Measurements from ENCODE around the gene RPRD1B.
"Not testable (repeated sequence)": the region's sequence is repeated elsewhere in the genome, so short reads cannot be mapped to it uniquely, and the experiment has no call there.

RPRD1B gene

DNA sequence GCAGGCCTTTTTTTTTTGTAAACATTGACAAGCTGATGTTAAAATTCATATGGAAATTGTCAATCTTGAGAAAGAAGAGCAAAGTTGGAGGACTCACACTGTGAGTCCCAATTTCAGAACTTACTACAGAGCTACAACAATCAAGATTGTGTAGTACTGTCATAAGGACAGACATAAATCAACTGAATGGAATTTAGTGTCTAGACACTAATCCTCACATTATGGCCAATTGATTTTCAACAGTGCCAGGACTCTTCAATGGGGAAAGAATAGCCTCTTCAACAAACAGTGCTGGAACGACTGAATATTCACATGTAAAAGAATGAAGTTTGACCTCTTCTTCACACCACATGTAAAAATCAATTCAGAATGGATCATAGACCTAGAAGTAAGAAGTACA lies 70.7 kb downstream of the RPRD1B start:
- DNase-seq (ENCODE audit: low read depth) = no peak

DNA sequence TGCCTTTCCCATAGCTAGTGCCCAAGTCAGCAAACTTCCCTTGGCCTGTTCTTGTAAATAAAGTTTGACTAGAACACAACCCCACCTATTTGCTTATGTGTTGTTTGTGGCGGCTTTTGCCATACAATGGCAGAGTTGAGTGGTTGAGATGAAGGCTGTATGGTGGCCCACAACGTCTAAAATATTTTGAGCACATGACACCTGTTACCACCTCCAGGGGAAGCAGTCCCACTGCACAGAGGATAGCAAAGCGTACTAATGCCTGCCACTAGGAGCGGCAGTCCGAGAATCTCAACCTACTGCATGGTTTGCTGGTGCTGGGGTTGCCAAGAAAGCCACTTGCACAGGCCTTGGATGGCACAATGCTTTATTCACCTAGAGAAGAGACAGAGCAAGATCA lies 72.9 kb downstream of the RPRD1B start:
- DNase-seq (ENCODE audit: low read depth) = no peak

DNA sequence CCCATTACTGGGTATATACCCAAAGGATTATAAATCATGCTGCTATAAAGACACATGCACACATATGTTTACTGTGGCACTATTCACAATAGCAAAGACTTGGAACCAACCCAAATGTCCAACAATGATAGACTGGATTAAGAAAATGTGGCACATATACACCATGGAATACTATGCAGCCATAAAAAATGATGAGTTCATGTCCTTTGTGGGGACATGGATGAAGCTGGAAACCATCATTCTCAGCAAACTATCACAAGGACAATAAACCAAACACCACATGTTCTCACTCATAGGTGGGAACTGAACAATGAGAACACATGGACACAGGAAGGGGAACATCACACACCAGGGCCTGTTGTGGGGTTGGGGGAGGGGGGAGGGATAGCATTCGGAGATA lies 73.8 kb downstream of the RPRD1B start:
- not testable (repeated sequence) for DNase-seq (ENCODE audit: low read depth)

DNA sequence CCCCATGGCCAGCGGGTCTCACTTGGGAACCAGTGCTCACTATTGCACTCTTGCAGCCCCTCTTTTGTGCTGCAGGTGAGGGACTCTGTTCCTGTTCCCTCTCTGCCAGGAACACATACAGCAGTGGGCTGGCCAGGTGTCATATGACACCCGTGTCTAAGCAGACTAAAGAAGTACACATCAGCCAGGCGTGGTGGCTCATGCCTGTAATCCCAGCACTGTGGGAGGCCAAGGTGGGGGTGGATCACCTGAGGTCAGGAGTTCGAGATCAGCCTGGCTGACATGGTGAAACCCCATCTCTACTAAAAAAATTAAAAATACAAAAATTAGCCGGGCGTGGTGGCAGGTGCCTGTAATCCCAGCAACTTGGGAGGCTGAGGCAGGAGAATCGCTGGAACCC lies 74.4 kb downstream of the RPRD1B start:
- not testable (repeated sequence) for DNase-seq (ENCODE audit: low read depth)

DNA sequence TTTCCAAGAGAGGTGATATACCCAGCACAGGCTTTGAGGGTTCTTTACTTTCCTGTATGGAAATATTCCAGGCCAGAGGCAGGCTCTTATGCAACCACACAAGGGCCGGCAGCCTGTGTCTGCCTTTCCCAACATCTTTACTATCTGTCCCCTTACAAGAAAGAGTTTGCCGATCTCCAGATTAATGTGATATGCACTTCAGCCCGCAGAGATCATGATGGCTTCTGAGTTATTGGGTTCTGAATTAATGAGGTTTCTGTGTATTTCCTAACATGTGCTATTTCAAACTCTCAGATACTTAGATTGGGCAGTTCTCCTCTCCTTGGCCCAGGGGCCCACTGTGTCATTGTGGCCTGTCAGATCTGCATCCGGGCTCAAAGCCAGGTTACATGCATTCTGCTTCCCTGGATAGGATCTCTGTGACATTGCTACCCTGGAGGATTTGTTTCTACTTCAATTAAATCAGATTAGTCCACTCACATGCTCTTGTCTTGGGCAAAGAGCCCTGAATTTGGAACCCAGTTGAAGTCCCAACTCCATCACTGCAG lies 75.0 kb downstream of the RPRD1B start:
- DNase-seq (ENCODE audit: low read depth) = peak; percentile 38

DNA sequence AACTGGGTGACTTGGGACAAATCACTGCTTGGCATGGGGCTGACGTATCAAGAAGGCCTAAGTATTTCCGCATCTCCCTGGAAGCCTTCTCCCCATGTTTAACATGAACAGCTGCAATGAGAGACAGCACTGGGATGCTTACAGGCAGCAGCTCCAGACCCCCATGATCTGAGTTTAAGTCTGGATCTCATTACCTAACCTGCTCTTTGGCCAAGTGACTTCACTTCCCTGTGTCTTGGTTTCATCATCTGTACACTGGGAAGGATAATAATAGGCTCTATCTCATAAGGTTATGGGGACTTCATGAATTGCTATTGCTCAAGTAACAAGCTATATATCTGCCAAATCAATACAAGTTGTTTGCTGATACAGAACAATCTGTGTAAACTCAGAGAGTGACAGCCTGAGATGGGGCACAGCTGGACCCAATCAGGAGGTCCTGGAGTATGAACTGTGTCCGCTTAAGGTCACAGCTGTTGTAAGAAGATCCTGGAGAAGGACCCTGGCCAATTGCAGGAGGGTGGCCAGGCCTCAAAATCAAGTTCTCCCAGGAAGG lies 75.5 kb downstream of the RPRD1B start:
- no peak for DNase-seq (ENCODE audit: low read depth)

DNA sequence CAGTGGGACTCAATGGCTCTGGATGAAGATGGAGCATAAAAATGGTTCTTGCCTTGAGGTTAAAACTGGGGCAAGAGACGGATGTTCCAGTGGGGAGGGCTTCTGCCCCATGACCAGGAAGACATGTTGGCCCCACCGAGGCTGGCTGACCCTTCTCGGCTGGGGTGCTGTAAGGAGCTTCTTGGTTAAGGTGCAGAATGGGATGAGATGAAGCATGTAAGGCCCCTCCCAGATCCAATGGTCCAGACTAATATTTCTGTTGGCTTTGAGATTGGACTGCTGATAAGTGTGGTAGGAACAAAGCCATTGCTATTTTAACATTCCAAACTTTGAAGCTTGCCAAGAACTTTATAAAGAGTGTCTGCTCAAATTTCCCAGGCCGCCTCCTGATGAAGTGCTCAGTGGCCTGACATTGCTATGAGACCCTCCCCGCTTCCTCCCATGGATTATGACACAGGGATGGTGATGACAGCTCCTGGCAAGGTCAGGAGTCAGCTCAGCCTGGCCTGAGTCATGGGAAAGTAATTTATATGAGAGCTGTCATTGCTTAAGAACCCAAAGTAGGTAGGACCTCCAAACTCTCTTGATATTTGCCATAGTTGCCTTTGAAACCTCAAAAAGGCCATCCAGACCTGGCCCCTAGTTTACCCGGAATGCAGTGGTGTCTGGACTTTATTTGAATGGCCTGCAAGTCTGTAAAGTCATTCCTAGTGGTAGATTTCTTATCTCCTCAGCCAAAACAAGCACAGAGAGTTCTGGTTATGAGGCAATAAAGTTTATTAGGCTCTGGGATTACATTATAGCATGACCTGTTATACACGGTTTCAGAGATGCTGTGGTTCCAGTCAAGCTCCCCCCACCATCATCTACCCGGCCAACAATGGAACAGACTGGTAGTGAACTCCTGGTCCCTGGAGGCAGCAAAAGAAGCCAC lies 76.3 kb downstream of the RPRD1B start:
- peak; percentile 98 for DNase-seq (ENCODE audit: low read depth)

DNA sequence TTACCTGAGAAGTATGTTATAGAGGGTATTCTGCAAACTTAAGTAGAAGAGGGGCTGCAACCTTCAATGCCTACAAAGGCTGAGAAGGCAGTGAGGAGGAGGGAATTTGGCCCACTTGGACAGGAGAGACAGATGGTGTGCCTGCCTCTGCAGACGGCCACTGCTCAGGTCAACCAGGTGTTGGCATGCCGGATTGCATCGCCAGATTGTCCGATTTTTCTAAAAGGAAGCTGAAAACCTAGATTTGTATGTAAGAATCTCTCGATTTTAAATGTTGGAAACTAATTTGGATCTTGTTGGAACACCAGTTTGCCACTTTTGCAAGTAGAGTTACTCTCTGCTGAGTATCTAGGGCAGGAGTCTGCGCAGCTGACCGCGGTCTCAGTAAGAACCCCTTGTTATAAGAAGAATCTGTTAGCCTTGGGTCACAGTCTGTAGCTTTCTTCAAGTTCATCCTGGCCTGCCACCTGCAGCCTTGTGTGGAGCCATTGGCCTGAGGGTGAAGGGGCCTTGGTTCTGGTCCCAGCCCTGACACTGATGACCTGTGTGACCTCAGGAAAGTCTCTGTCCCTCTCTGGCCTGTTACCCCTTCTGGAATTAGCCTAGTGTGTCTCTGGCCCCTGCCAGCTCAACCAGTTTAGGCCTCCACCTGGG lies 77.1 kb downstream of the RPRD1B start:
- no peak for DNase-seq (ENCODE audit: low read depth)

DNA sequence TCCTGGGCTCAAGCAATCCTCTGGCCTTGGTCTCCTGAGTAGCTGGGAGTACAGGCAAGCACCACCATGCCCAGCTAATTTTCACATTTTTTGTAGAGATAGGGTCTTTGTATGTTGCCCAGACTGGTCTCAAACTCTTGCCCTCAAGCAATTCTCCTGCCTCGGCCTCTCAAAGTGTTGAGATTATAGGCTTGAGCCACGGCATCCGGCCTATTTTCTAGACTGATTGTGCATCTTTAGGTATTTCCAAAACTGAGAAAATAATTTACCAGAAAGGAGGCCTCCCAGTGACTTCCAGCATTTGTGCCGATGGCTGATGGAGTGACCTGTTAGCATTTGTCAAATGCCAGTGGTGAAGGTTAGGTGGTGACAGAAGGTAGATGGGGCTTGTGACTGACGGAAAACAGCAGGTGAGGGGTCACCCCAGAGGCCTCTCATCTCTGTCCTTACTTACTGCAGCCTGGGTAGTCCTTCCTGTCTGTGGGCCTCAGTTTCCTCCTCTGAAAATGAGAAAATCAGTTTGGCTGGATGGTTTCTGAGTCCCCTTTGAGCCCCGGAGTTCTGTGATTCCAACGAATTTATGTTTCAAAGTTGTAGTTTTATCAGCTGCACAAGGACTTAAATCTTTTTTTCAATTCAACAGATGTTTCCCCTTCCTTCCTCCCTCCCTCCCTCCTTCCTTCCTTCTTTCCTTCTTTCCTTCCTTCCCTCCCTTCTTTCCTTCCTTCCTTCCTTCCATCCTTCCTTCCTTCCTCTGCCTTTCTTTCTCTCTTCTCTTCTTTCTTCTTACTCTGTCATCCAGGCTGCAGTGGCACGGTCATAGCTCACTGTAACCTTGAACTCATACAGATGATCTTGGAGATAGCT lies 78.1 kb downstream of the RPRD1B start:
- DNase-seq (ENCODE audit: low read depth) = no peak

DNA sequence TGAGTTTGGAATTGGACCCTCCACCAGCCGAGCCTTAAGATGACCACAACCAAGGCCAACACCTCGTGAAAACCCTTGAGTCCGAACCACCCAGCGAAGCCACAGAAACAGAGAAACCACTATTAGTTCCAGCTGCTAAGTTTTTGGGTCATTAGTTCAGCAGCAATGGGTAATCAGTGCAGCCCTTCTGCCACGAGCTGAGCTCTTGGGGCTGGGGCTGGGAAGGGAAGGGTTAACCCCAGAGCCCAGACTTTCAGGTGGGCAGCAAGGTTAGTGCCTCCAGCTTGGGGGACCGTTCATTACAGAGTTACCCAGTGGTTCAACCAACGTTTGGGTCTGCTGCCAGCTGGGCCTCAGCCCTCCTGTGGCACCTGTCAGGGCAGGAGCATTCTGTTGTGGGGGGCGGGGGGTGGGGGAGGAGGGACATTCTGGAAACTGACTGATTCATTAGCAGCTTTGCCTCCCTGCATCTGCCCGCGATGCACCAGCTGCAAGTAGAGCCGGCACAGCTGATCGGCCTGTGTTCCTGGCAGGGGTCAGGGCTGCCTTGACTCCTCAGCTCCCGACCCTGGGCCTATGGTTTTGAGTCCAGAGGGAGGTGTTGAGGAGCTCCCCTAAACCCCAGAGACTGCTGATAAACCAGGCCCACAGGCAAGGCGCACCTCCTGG lies 78.8 kb downstream of the RPRD1B start:
- DNase-seq (ENCODE audit: low read depth) = no peak

DNA sequence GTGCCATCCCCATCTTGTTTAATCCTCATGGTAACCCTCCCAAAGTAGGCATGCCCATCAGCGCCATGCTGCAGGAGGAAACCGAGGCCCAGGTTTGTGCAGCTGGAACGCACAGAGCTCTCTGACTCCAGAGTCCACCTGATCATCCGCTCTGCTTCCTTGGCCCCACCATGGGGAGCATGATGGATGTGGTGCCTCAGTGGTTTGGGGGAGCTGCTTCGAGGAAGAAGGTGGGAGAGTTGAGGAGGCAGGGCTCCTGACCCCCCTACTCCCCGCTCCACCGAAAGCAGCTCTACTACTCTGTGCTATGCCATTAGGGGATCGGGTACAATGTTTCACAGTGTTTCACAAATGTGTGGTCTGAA lies 79.4 kb downstream of the RPRD1B start:
- no peak for DNase-seq (ENCODE audit: low read depth)

DNA sequence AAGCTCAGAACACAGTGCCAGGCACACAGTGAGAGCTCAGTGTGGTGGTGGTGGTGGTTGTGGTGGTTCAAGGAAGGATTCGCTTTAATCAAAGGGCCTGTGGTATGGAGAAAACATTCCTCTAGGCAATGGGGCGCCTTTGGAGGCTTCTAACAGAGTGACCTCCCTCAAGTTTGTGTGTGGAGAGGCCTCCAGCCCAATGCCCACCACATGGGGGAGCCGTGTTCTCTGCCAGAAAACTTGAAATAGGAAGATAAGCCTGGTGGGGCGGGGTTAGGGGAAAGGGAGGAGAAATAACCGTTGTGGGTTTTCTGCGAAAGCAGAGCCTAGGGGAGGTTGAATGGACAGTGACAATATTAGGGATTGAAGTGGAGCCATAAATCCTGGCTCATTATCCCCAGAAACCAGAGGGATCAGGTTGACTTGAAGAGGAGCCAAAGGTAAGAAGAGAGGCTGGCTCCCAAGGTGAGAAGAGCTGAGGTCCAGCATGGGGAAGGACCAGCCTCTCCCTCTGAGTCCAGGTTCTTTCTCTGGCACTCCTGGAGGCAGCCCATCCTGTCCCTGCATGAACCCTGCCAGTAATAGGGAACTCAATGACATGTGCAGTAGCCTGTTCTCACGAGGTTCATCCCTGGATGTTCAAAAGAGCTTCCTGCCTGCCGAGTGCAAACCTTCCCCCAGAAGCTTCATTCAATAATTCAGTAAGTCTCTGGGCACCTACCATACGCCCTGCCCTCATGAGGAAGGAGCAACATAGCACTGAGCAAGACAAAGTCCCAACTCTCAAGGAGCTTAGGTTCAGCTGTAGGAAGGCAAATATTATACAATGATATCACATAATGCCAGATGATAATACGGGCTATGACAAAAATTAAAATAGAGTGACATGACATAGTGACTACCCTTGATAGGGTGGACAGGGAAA lies 80.1 kb downstream of the RPRD1B start:
- DNase-seq (ENCODE audit: low read depth) = peak; percentile 69

DNA sequence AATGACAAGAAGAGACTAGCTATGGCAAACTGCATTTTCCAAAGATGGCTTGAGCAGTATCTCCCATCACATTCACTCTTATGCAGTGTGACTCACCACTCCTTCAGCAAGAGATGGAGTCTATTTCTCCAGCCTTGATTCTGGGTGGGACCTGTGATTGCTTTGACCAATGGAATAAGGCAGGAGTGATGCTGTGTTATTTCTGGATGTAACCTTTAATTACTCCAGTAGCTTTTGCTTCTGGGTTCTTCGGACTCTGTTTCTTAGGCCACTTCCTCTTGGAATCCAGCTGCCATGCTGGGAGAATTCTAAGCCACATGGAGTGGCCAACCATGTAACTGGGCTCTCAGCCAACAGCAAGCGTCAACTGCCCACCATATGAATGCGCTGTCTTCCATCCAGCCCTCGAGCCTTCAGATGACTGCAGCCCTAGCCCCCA lies 80.8 kb downstream of the RPRD1B start:
- DNase-seq (ENCODE audit: low read depth) = peak; percentile 85

DNA sequence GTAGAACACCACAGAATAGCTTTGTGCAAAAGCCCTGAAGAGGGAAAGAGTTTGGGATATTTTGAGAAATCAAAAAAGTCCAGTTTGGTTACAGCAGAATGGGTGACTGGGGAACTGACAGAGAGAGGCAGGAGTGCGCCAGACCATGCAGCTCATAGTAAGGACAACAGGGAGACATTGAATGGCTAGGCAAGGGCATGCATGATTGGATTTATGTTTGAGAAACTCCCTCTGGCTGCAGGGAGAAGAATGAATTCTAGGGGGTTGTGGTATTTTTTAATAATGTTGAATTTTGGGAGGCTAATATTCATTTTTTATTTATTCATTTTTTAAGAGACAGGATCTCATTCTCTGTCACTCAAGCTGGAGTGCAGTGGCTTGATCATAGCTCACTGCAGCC lies 81.7 kb downstream of the RPRD1B start:
- DNase-seq (ENCODE audit: low read depth) = no peak

DNA sequence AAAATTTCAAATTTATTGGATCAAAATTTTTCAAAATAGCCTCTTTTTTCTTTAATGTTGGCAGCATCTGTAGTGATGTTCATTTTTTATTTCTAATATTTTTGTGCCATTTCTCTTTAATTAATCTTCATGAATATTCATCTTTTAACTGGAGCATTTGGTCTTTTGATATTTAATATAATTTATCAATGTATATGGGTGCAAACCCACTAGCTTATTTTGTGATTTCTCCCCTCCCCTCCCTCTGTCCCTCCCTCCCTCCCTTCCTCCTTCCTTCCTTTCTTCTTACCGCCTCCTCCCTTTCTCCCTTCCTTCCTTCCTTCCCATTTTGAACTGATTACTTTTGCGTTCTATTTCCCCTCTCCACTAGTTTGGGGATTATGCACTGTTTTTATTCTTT lies 82.3 kb downstream of the RPRD1B start:
- no peak for DNase-seq (ENCODE audit: low read depth)

DNA sequence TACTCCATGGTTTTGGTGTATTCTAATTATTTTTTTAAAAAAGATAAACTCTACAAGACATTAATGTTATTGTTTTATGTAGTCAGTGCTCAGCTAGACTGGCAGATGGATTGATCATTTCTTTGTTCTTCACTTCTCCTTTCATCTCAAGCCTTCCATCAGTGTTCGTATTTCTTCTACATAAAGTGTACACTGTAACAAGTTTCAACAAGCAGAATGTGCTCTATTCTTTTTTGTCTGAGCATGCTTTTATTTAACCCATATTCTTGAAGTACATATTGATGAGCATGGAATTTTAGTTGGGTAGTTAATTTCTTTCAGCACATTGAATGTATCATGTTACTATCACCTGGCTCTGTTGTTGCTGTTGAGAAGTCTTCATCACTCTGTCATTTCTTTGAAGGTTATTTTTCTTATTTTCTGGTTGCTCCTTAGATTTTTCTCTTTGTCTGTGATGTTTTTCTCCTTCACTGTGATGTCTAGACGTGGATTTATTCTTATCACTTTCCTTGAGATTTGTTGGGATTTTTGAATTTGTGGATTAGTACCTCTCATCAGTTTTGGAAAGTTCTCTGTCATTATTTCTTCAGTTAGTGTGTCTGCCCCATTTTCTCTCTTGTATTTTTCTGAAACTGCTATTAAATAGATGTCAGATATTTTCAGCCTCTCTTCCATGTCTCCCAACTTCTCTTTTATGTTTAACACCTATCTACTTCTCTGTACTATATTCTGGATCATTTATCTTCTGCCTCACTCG lies 83.0 kb downstream of the RPRD1B start:
- DNase-seq (ENCODE audit: low read depth) = no peak

DNA sequence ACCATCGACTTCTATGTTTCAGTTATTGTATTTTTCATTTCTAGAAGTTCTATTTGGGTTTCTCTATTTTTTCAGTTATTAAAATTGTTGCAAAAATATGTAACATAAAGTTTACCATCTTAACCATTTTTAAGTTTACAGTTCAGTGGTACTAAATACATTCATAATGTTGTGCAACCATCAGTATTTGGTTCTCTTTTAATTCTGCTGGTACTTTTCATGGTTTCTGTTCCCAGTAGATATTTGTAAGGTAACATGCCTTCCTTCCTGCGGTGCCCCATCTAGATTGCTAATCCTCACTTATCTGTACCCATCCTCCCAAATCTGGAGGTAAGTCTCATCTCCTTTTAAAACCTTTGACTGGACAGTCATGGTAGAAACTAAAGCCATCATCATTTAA lies 83.7 kb downstream of the RPRD1B start:
- DNase-seq (ENCODE audit: low read depth) = no peak

DNA sequence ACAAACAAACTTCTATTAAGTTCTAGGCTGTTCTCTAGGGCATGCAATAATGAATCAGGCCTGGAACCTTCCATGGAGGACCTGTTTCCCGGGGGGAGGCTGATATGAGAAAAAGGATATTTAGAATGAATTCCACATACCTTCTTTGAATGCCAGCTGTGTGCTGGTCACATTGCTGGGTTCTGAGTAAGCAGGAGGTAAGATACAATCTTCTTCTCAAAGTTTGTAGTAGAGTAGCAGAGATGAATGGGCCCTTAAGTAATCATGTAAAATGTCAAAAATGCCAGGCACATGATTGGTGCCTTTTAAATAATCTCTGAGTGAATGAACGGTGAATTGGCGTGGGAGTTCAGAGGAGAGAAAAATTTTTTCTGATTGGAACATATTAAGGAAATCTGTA lies 84.1 kb downstream of the RPRD1B start:
- peak; percentile 98 for DNase-seq (ENCODE audit: low read depth)

DNA sequence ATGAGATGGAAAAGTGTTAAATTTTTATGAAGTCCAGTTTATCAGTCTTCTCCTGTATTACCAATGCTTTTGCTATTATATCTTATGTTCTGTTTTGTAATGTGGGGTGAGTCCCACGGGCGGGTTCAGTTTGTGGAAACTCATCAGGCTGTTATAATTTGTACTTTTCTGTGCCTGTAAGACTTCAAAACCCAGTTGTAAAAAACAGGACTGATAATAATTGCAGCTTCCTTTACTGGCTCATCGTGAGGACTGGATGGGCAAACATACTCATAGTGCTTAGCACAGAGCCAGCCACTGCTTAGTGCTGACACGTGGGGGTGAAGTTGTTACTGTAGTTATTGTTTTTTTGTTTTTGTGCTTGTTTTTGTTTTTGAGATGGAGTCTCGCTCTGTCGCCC lies 85.9 kb downstream of the RPRD1B start:
- no peak for DNase-seq (ENCODE audit: low read depth)

DNA sequence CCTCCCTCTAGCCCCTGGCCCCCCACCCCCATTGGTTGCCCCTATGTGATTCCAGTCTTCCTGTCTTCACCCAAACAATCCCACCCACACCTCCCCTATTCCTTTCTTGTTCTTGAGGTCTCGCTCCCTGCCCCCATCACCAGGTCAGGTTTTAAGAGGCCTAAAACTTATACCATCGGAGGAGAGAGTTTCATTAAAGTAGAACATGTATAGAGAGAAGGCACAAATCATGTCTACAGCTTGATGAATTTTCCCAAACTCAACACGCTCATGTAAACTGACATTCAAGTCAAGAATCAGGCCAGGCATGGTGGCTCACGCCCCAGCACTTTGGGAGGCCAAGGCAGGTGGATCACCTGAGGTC lies 87.1 kb downstream of the RPRD1B start:
- DNase-seq (ENCODE audit: low read depth) = no peak
